HG03565 (cell line): Measurements from ENCODE around the gene GRM2.
"Not testable (repeated sequence)": the region's sequence is repeated elsewhere in the genome, so short reads cannot be mapped to it uniquely, and the experiment has no call there.

ENCODE experiments used
- ATAC-seq: cut with Tn5 transposase; IDR thresholded peaks from one replicate; pipeline ENCODE4 v1.9.1; 2021; ENCODE audit warnings: mild to moderate bottlenecking, moderate library complexity; ENCODE audit not compliant: unreplicated experiment

GRM2 gene

GRCh38 chr3:51721062-51721745 is 14.3 kb downstream of the GRM2 start:
- no peak for ATAC-seq

GRCh38 chr3:51722362-51722761 is 15.5 kb downstream of the GRM2 start:
- no peak for ATAC-seq

DNA sequence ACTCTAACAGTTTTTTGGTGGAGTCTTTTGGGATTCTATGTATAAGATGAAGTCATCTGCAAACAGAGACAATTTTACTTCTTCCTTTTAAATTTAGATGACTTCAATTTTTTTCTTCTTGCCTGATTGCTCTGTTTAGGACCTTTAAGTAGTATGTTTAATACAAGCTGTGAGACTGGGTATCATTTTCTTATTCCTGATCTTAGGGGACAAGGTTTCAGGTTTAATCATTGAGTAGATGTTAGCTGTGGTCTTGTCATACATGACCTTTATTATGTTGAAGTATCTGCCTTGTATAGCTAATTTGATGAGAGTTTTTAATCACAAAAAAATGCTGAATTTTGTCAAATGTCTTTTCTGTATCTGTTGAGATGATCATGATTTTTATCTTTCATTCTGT is 20.6 kb downstream of the GRM2 start:
- ATAC-seq = no peak

- ATAC-seq = no peak
These were observed 22.3 kb downstream of the GRM2 start for GRCh38 chr3:51729042-51729633.

DNA sequence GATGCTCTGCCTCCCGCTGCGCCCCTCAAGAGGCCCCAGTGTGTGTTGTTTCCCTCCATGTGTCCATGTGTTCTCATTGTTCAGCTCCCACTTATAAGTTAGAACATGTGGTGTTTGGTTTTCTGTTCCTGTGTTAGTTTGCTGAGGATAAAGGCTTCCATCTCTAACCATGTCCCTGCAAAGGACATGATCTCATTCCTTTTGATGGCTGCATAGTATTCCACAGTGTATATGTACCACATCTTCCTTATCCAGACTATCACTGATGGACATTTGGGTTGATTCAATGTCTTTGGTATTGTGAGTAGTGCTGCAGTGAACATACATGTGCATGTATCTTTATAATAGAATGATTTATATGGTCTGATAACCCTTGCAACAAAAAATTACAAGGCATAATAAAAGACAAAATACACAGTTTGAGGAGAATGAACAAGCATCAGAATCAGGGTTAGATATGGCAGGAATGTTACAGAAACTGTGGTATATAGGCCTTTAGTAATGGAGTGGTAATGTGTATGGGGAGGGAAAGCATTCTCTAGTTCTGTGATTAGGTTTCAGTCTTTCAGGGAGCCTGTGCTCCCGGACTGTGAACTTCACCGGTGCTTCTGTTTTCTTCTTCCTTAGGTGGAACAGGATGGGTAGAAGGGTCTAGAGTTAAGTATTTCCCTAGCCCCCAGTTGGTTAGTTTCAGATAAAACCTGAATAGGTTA is 27.1 kb downstream of the GRM2 start:
- no peak for ATAC-seq

DNA sequence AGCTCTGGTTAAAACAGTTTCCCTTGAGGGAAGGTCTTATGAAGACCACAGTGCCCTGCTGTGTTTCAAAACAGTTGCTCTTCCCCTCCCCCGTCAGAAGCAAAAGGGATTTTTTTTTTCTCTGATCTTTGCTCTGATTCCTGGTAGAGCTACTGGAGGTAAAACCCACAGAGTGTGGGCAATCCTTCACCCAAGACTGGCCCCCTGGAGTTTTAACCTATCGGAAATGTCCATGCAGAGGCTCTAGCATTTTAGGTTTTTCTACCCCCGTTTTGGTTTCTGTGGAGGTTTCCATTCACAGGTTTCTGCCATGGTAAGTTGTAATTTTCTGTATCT is 27.7 kb downstream of the GRM2 start:
- ATAC-seq = no peak

- ATAC-seq = no peak
These were observed 28.2 kb downstream of the GRM2 start for GRCh38 chr3:51735039-51735438.

- ATAC-seq = no peak
These were observed 29.1 kb downstream of the GRM2 start for GRCh38 chr3:51735950-51736349.

DNA sequence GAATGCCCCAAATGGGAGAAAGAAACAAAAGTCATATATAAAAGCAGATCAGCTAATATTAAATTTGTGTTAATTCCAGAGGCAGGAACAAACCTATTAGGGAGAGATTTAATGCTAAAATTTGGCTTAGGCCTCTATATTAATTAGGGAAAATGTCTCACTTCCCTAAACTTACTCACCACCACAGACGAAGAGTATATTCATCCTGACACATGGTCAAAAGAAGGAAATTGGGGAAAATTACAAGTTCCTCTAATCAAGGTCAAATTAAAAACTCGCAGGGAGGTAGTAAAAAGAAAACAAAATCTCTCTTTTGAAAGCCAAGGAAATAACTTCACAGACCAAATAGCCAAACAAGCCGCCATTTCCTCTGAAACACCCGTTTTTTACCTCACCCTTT is 32.2 kb downstream of the GRM2 start:
- ATAC-seq = no peak

GRCh38 chr3:51742320-51742719 is 35.5 kb downstream of the GRM2 start:
- not testable (repeated sequence) for ATAC-seq

DNA sequence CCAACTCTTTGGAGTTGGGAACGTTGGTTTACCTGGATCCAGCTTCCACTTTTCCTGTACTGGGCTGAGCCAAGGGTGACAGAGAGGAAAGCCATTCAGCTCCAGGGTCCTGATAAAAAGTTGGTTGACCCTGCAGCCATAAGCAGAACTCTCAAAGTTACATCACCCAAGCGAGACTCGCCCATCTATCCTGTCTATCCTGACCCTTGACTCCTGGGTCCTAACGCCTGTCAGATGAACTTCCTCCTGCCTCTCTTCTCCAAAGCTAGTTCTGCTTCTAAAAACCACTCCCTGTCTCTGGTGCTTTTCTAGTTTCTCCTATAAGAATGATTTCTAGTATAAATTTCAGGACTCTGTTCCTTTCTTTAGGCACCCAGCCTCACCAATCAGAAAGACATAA is 36.1 kb downstream of the GRM2 start:
- ATAC-seq = not testable (repeated sequence)

DNA sequence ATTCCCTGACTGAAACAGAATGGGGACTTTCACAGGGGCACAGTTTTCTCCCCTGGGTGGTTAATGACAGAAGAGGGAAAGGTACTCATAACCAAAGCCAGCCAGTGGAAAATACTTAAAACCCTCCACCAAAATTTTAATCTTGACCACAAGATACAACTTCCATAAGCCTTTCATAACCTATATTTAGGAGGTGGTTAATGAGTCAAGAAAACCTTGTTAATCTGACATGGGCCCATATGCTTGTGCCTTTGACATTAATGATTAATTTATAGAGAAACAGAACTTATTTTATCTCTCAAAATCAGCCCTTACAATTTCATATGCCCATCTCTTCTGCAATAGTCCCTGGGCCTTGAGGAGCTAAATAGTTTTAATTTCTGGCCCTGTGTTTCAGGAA is 41.0 kb downstream of the GRM2 start:
- no peak for ATAC-seq

DNA sequence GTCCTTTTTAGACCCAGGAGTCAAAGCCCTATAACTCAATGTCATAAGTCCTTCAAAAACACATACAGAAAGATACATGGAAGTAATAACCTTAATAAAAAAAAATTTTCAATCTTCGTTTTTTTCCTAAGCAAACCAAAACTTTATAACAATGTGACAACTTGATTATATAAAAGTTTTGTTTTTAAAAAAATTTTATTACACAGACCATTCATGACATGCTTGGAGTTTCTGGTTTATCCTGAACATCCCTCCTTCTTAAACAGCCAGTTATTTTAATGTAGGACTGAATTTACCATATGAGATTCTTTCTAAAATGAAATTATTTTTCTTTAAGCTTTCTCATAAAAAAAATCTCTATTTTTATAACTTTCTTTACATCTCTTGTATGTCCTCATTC is 41.5 kb downstream of the GRM2 start:
- no peak for ATAC-seq

GRCh38 chr3:51750878-51751277 is 44.0 kb downstream of the GRM2 start:
- no peak for ATAC-seq

- no peak for ATAC-seq
These were observed 44.4 kb downstream of the GRM2 start for GRCh38 chr3:51751287-51751686.

- not testable (repeated sequence) for ATAC-seq
These were observed 47.2 kb downstream of the GRM2 start for GRCh38 chr3:51753763-51754750.

- ATAC-seq = no peak
These were observed 52.3 kb downstream of the GRM2 start for GRCh38 chr3:51759203-51759602.
